Activated CD4-positive, alpha-beta T cell treated with anti-CD3 and anti-CD28 coated beads for 36 hours (primary cell): ENCODE measurements around the gene SIRT6. TPM values are rescaled to one million over a fixed set of nuclear protein-coding genes. Genes with fewer than 3 reads are reported as not detected.
"Not testable (repeated sequence)": the region's sequence is repeated elsewhere in the genome, so short reads cannot be mapped to it uniquely, and the experiment has no call there.

Experiments
- ATAC-seq: fragments of 200-7000 bp; cut with Tn5 transposase; one replicate; pipeline ENCODE4 v1.10.0; 2021; ENCODE audit warnings: mild to moderate bottlenecking, moderate library complexity
- CTCF ChIA-PET: fragments of 350-600 bp; sonication (Branson Sonifier 250); formaldehyde crosslinking; loops from one replicate; lab custom pipeline; 2021; ENCODE audit warnings: antibody characterized with exemption; lab: Charles Lee
- POLR2A ChIA-PET: fragments of 350-600 bp; sonication (Branson Sonifier 250); formaldehyde crosslinking; loops from one replicate; lab custom pipeline; 2021; ENCODE audit warnings: antibody characterized with exemption, inconsistent platforms; lab: Charles Lee
- DNase-seq: peaks from one replicate; pipeline ENCODE4 v3.0.0-alpha.2; 2020
- H3K27ac Mint-ChIP-seq: one replicate; pipeline ENCODE4 v1.8.0; 2021; ENCODE audit warnings: mixed read lengths
- H3K27me3 Mint-ChIP-seq: one replicate; pipeline ENCODE4 v1.8.0; 2021; ENCODE audit warnings: mixed read lengths
- H3K36me3 Mint-ChIP-seq: one replicate; pipeline ENCODE4 v1.8.0; 2021; ENCODE audit warnings: low read depth, mixed read lengths
- H3K4me1 Mint-ChIP-seq: one replicate; pipeline ENCODE4 v1.8.0; 2021; ENCODE audit warnings: mixed read lengths
- H3K4me3 Mint-ChIP-seq: one replicate; pipeline ENCODE4 v1.8.0; 2021; ENCODE audit warnings: mild to moderate bottlenecking, moderate library complexity, mixed read lengths
- H3K9me3 Mint-ChIP-seq: one replicate; pipeline ENCODE4 v1.8.0; 2021; ENCODE audit warnings: low read depth, mixed read lengths
- intact Hi-C, 2 experiments: fragments of 100-400 bp; cut with DNase I in 1 of 2; cut with micrococcal nuclease in 1 of 2; formaldehyde crosslinking; loops; one replicate each; pipeline versions ENCODE4 v1.14.2 to v1.15.1; 2022 to 2024; cut with DNase I, micrococcal nuclease
- total RNA-seq, 2 experiments: library from RNA; stranded (reverse); gene quantifications; one replicate each; pipeline ENCODE4 v1.2.3, GENCODE V29; 2021

SIRT6 gene
- total RNA-seq = 10 to 100 TPM; 26.2 to 29.4 TPM

DNA sequence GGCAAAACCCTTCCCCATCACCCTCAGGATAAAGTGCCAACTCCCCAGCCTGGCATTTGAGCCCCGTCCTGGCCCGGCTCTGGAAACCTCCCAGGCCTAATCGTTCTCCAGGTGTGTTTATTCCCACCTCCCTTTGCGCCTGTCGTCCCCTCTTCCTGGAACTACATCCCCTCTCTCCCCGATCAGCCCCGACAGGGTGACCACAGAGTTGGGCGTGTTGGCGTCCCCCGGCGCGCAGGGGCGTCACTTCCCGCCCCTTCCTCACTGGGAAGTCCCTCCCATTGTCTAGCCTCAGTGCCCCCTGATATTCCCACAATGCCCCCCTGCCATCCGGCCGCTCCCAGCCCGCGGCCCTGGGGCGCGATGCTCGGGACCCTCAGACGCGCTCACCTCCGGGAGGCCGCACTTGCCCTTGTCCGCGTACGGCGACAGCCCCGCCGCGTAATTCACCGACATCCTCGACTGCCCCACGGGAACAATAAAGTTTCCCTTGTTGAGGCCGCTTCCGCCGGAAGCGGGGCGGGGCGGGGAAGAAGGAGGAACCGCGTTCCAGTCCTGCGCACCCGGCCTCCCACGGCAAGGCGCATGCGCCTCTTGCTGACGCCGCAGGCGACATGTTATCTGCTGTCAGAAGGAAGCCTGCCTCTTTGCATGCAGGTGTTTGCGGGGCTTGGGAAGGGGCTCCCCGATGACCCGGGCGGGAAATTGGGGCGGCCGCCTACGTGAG, at the start of gene SIRT6, which contains the start of gene ANKRD24:
Gene SIRT6, minus strand, starts transcription at position 480 of the 727 bp plus-strand sequence. Its CDS starts 24 bp downstream, at position 456.
Gene ANKRD24, plus strand, starts transcription at position 606 of the 727 bp plus-strand sequence. CDS start 3,737 bp downstream, outside the sequence.
- peaks cover 17% of the 10 kb centered on the region for H3K36me3 Mint-ChIP-seq
- H3K4me3 Mint-ChIP-seq = peak within 1 kb of the TSS; percentile 92
- H3K27me3 Mint-ChIP-seq = no peaks in the 10 kb centered on the region
- H3K4me1 Mint-ChIP-seq = peaks cover 30% of the 10 kb centered on the region
- CTCF ChIA-PET = no interaction called here
- peak; percentile 84 for ATAC-seq
- DNase-seq = peak; percentile 98
- peak within 1 kb of the TSS; percentile 93 for H3K27ac Mint-ChIP-seq
- POLR2A ChIA-PET = no interaction called here
- intact Hi-C loops = loop anchor here in 1 of 2 experiments (1.0 to 5.0 kb wide), 15 partner anchors 58 to 905 kb away; partner anchors contain the start of genes APBA3, CHAF1A, DAPK3 and DOHH
- H3K9me3 Mint-ChIP-seq = no peaks in the 10 kb centered on the region

DNA sequence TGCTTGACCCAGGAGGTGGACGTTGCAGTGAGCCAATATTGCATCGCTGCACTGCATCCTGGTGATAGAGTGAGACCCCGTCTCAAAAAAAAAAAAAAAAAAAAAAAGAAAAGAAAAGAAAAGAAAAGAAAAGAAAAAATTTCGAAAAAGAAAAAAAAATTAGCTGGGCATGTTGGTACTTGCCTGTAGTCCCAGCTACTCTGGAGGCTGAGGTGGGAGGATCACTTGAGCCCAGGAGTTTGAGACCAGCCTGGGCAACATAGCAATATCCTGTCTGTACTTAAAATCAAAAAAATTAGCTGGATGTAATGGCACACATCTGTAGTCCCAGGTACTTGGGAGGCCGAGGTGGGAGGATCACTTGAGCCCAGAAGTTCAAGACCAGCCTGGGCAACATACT, 49.8 kb upstream of the SIRT6 start:
- H3K36me3 Mint-ChIP-seq, intact Hi-C loops, H3K9me3 Mint-ChIP-seq, H3K4me3 Mint-ChIP-seq, POLR2A ChIA-PET, DNase-seq, ATAC-seq, H3K27me3 Mint-ChIP-seq, H3K27ac Mint-ChIP-seq, H3K4me1 Mint-ChIP-seq: not testable (repeated sequence)
- CTCF ChIA-PET = interaction anchor here (0.8 to 1.7 kb wide), 4 partner anchors 9 to 25 kb away, joined by 3 to 7 read pairs (median 4); no protein-coding TSS in a partner anchor

DNA sequence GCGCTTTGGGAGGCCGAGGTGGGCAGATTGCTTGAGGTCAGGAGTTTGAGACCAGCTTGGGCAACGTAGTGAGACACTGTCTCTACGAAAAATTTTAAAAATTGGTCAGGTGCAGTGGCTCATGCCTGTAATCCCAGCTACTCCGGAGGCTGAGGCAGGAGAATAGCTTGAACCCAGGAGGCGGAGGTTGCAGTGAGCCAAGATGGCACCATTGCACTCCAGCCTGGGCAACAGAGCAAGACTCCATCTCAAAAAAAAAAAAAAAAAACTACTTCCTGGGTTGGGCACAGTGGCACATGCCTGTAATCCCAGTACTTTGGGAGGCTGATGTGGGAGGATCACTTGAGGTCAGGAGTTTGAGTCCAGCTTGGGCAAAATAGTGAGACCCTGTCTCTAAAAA, 49.2 kb upstream of the SIRT6 start:
- H3K4me3 Mint-ChIP-seq, H3K4me1 Mint-ChIP-seq, H3K27ac Mint-ChIP-seq, H3K36me3 Mint-ChIP-seq, H3K9me3 Mint-ChIP-seq, DNase-seq, intact Hi-C loops, H3K27me3 Mint-ChIP-seq, ATAC-seq, POLR2A ChIA-PET: not testable (repeated sequence)
- CTCF ChIA-PET = interaction anchor here (0.8 to 1.7 kb wide), 3 partner anchors 10 to 25 kb away, joined by 3 to 7 read pairs (median 4); no protein-coding TSS in a partner anchor

- DNase-seq, H3K36me3 Mint-ChIP-seq, H3K4me3 Mint-ChIP-seq, H3K27me3 Mint-ChIP-seq, H3K4me1 Mint-ChIP-seq, intact Hi-C loops, ATAC-seq, H3K27ac Mint-ChIP-seq, H3K9me3 Mint-ChIP-seq: not testable (repeated sequence)
- ChIA-PET CTCF (interaction anchor here (0.6 to 1.2 kb wide), 9 partner anchors 10 to 1123 kb away, joined by 3 to 5 read pairs (median 4); partner anchors contain the start of gene YJU2), POLR2A (interaction anchor here (0.5 kb wide), 1 partner anchor 17 kb away, joined by 6 read pairs; the partner anchor contains the start of gene YJU2)
Measured at GRCh38 chr19:4230237-4230636, 47.9 kb upstream of the SIRT6 start.

DNA sequence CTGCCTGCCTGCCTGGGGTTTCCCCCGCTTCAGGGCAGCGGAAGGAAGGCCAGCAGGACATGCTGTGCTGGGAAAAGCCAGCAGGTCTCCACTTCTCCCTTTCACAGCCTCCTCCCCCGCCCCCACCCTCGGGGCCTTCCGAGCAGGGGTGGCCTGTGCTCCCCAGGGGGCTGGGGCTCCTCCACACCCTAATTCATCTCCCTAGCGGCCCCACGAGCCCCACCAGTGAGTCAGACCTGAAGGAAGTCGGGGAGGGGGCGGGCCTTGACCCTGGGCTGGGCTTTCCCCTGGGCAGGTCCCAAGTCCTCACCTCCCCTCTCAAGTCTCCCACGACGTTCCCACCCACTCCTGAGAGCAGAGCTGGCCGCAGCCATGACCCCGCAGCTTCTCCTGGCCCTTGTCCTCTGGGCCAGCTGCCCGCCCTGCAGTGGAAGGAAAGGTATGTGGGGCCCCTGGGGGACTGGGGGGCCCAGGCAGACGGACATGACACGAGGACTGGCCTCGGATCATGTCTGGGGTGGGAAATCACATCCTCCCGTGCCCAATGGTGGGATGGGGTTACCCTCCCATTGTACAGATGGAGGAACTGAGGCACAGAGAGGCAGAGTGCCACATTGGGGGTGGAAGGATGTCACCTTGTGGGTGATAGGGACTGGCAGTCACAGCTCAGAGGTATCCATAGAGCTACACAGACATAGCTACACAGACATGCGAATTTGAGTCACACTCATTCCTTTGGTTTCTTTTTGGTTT, 47.0 kb upstream of the SIRT6 start, which contains the start of gene EBI3:
Gene EBI3, plus strand, starts transcription at position 345 of the 753 bp plus-strand sequence. Its CDS starts 28 bp downstream, at position 373.
- intact Hi-C loops = loop anchor here (1.0 to 2.0 kb wide), 3 partner anchors 17 to 73 kb away; partner anchors contain the start of genes YJU2 (in 2 of the 2) and TMIGD2 (in 1 of the 2)
- CTCF ChIA-PET = interaction anchor here (0.6 to 1.2 kb wide), 6 partner anchors 11 to 242 kb away, joined by 3 to 5 read pairs (median 4); partner anchors contain the start of gene YJU2

GRCh38 chr19:4228765-4229178, 46.4 kb upstream of the SIRT6 start:
- H3K4me3 Mint-ChIP-seq = no peak overlapping the region
- intact Hi-C loops = loop anchor here (1.0 to 2.0 kb wide), 3 partner anchors 18 to 74 kb away; partner anchors contain the start of genes YJU2 (in 2 of the 2) and TMIGD2 (in 1 of the 2)
- H3K36me3 Mint-ChIP-seq = no peaks in the 10 kb centered on the region
- DNase-seq (no peak), ATAC-seq (no peak)
- H3K27me3 Mint-ChIP-seq = peaks cover 5% of the 10 kb centered on the region
- no peak overlapping the region for H3K27ac Mint-ChIP-seq
- no peaks in the 10 kb centered on the region for H3K9me3 Mint-ChIP-seq
- CTCF ChIA-PET = no interaction called here
- POLR2A ChIA-PET = no interaction called here
- peaks cover 9% of the 10 kb centered on the region for H3K4me1 Mint-ChIP-seq

More for the DNA sequence above, 47.0 kb upstream of the SIRT6 start, which contains the start of gene EBI3:
- DNase-seq (peak; percentile 88), ATAC-seq (peak; percentile 86)
- POLR2A ChIA-PET = interaction anchor here (0.5 to 0.6 kb wide), 2 partner anchors 18 to 242 kb away, joined by 5 to 6 read pairs; partner anchors contain the start of gene YJU2
- peaks cover 9% of the 10 kb centered on the region for H3K4me1 Mint-ChIP-seq
- no peak within 1 kb of the TSS for H3K4me3 Mint-ChIP-seq
- H3K27ac Mint-ChIP-seq = peak within 1 kb of the TSS; percentile 86
- H3K27me3 Mint-ChIP-seq = peaks cover 6% of the 10 kb centered on the region
- no peaks in the 10 kb centered on the region for H3K36me3 Mint-ChIP-seq
- H3K9me3 Mint-ChIP-seq = no peaks in the 10 kb centered on the region

DNA sequence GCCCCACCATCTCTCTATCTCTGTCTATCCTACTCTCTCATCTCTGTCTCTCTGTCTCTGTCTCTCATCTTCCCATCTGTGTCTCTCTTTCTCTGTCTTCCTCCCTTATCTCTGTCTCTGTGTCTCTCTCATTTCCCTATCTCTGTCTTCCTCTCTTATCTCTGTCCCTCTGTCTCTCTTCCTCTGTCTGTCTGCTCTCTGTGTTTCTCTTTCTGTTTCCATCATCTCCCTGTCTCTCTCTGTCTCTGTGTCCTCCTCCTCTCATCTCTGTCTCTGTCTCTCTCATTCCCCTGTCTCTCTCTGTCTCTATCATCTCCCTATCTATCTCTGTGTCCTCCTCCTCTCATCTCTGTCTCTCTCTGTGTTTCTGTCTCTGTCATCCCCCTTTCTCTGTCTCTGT, 45.4 kb upstream of the SIRT6 start:
- no peaks in the 10 kb centered on the region for H3K9me3 Mint-ChIP-seq
- no peak overlapping the region for H3K27ac Mint-ChIP-seq
- H3K27me3 Mint-ChIP-seq = peaks cover 3% of the 10 kb centered on the region

GRCh38 chr19:4225885-4226284, 43.5 kb upstream of the SIRT6 start:
- Mint-ChIP-seq H3K27me3 (peaks cover 3% of the 10 kb centered on the region), H3K4me3 (no peak overlapping the region), H3K27ac (no peak overlapping the region), H3K4me1 (peaks cover 7% of the 10 kb centered on the region), H3K9me3 (no peaks in the 10 kb centered on the region), H3K36me3 (no peaks in the 10 kb centered on the region)
- intact Hi-C loops = no loop called here
- POLR2A ChIA-PET = no interaction called here
- CTCF ChIA-PET = interaction anchor here (0.6 to 0.9 kb wide), 2 partner anchors 9 to 117 kb away, joined by 3 read pairs; no protein-coding TSS in a partner anchor
- ATAC-seq (no peak), DNase-seq (no peak)

More for the DNA sequence above, 45.4 kb upstream of the SIRT6 start:
- H3K36me3 Mint-ChIP-seq = no peaks in the 10 kb centered on the region
- no peak for ATAC-seq
- ChIA-PET CTCF (no interaction called here), POLR2A (no interaction called here)
- H3K4me3 Mint-ChIP-seq = no peak overlapping the region
- peaks cover 7% of the 10 kb centered on the region for H3K4me1 Mint-ChIP-seq
- no peak for DNase-seq
- intact Hi-C loops = loop anchor here (2.0 kb wide), 2 partner anchors 19 to 75 kb away; partner anchors contain the start of genes TMIGD2 (in 1 of the 2) and YJU2 (in 1 of the 2)

- Mint-ChIP-seq H3K4me1 (peaks cover 3% of the 10 kb centered on the region), H3K9me3 (no peaks in the 10 kb centered on the region), H3K4me3 (no peak overlapping the region), H3K27ac (no peak overlapping the region), H3K27me3 (peaks cover 3% of the 10 kb centered on the region), H3K36me3 (no peaks in the 10 kb centered on the region)
- intact Hi-C loops = no loop called here
- ChIA-PET CTCF (no interaction called here), POLR2A (no interaction called here)
- no peak for DNase-seq
- no peak for ATAC-seq
Measured at GRCh38 chr19:4224470-4224869, 42.1 kb upstream of the SIRT6 start.

GRCh38 chr19:4220188-4220587, 37.8 kb upstream of the SIRT6 start:
- H3K27me3 Mint-ChIP-seq = no peaks in the 10 kb centered on the region
- intact Hi-C loops = no loop called here
- no peaks in the 10 kb centered on the region for H3K36me3 Mint-ChIP-seq
- ChIA-PET POLR2A (no interaction called here), CTCF (interaction anchor here (0.6 kb wide), 1 partner anchor 297 kb away, joined by 3 read pairs; no protein-coding TSS in a partner anchor)
- H3K4me1 Mint-ChIP-seq = no peaks in the 10 kb centered on the region
- DNase-seq (no peak), ATAC-seq (no peak)
- no peak overlapping the region for H3K4me3 Mint-ChIP-seq
- no peaks in the 10 kb centered on the region for H3K9me3 Mint-ChIP-seq
- no peak overlapping the region for H3K27ac Mint-ChIP-seq

- H3K27ac Mint-ChIP-seq, intact Hi-C loops, H3K4me3 Mint-ChIP-seq, H3K36me3 Mint-ChIP-seq, DNase-seq, POLR2A ChIA-PET, H3K27me3 Mint-ChIP-seq, H3K9me3 Mint-ChIP-seq, ATAC-seq, H3K4me1 Mint-ChIP-seq, CTCF ChIA-PET: not testable (repeated sequence)
Measured at GRCh38 chr19:4218523-4218922, 36.2 kb upstream of the SIRT6 start.
